Activated CD4-positive, alpha-beta T cell treated with anti-CD3 and anti-CD28 coated beads for 36 hours (primary cell): Measurements from ENCODE around the gene COMT. TPM values are rescaled to one million over a fixed set of nuclear protein-coding genes. Genes with fewer than 3 reads are reported as not detected.

Experiments
- ATAC-seq: fragments of 200-7000 bp; cut with Tn5 transposase; one replicate; pipeline ENCODE4 v1.10.0; 2021; ENCODE audit warnings: mild to moderate bottlenecking, moderate library complexity
- CTCF ChIA-PET: fragments of 350-600 bp; sonication (Branson Sonifier 250); formaldehyde crosslinking; loops from one replicate; lab custom pipeline; 2021; ENCODE audit warnings: antibody characterized with exemption; lab: Charles Lee
- POLR2A ChIA-PET: fragments of 350-600 bp; sonication (Branson Sonifier 250); formaldehyde crosslinking; loops from one replicate; lab custom pipeline; 2021; ENCODE audit warnings: antibody characterized with exemption, inconsistent platforms; lab: Charles Lee
- DNase-seq: peaks from one replicate; pipeline ENCODE4 v3.0.0-alpha.2; 2020
- H3K27ac Mint-ChIP-seq: one replicate; pipeline ENCODE4 v1.8.0; 2021; ENCODE audit warnings: mixed read lengths
- H3K27me3 Mint-ChIP-seq: one replicate; pipeline ENCODE4 v1.8.0; 2021; ENCODE audit warnings: mixed read lengths
- H3K36me3 Mint-ChIP-seq: one replicate; pipeline ENCODE4 v1.8.0; 2021; ENCODE audit warnings: low read depth, mixed read lengths
- H3K4me1 Mint-ChIP-seq: one replicate; pipeline ENCODE4 v1.8.0; 2021; ENCODE audit warnings: mixed read lengths
- H3K4me3 Mint-ChIP-seq: one replicate; pipeline ENCODE4 v1.8.0; 2021; ENCODE audit warnings: mild to moderate bottlenecking, moderate library complexity, mixed read lengths
- H3K9me3 Mint-ChIP-seq: one replicate; pipeline ENCODE4 v1.8.0; 2021; ENCODE audit warnings: low read depth, mixed read lengths
- intact Hi-C, 2 experiments: fragments of 100-400 bp; cut with DNase I in 1 of 2; cut with micrococcal nuclease in 1 of 2; formaldehyde crosslinking; loops; one replicate each; pipeline versions ENCODE4 v1.14.2 to v1.15.1; 2022 to 2024; cut with DNase I, micrococcal nuclease
- total RNA-seq, 2 experiments: library from RNA; stranded (reverse); gene quantifications; one replicate each; pipeline ENCODE4 v1.2.3, GENCODE V29; 2021

The COMT gene
- total RNA-seq = 10 to 100 TPM; 63.5 to 78.5 TPM

DNA sequence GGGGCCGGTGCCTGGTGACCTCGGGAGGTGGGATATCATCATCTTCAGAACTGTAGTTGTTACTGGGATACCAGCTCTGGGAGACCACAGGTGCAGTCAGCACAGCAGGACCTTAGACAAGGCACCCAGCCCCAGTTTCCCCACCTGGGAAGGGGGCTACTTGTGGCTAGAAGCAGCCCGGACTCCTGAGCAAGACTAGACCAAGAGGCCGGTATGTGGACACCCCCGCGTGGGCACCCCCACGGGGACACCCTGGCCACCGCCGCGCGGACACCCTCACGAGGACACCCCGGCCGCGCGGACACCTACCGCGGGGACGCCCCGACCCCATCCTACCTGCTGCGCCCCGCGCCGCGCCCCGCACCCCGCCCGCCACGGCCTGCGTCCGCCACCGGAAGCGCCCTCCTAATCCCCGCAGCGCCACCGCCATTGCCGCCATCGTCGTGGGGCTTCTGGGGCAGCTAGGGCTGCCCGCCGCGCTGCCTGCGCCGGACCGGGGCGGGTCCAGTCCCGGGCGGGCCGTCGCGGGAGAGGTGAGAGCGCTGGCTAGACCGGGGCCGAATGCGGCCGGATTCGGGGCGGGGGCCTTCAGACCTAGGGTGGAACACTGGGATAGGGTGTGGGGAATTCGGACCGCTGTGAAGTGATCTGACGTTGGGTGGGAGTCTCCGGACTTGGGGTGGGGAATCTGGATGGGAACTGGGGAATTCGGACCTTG is at the start of gene COMT, which contains the start of gene TXNRD2:
Gene COMT, plus strand, starts transcription at position 408 of the 718 bp plus-strand sequence. CDS start 20,755 bp downstream, outside the sequence.
Gene TXNRD2, minus strand, starts transcription at position 454 of the 718 bp plus-strand sequence. Its CDS starts 15 bp downstream, at position 439.
- peaks cover 33% of the 10 kb centered on the region for H3K36me3 Mint-ChIP-seq
- intact Hi-C loops = loop anchor here (1.0 to 5.0 kb wide), 6 partner anchors 49 to 764 kb away; partner anchors contain the start of genes GNB1L (in 1 of the 2), RTL10 (in 1 of the 2), SLC25A1 (in 1 of the 2) and TANGO2 (in 1 of the 2)
- peak within 1 kb of the TSS; percentile 98 for H3K4me3 Mint-ChIP-seq
- DNase-seq = peak; percentile 83
- peak within 1 kb of the TSS; percentile 98 for H3K27ac Mint-ChIP-seq
- peaks cover 6% of the 10 kb centered on the region for H3K9me3 Mint-ChIP-seq
- no peaks in the 10 kb centered on the region for H3K27me3 Mint-ChIP-seq
- H3K4me1 Mint-ChIP-seq = peaks cover 27% of the 10 kb centered on the region
- CTCF ChIA-PET = interaction anchor here (2.8 kb wide), 1 partner anchor 13 kb away, joined by 9 read pairs; no protein-coding TSS in a partner anchor
- ATAC-seq = peak; percentile 85
- POLR2A ChIA-PET = no interaction called here

DNA sequence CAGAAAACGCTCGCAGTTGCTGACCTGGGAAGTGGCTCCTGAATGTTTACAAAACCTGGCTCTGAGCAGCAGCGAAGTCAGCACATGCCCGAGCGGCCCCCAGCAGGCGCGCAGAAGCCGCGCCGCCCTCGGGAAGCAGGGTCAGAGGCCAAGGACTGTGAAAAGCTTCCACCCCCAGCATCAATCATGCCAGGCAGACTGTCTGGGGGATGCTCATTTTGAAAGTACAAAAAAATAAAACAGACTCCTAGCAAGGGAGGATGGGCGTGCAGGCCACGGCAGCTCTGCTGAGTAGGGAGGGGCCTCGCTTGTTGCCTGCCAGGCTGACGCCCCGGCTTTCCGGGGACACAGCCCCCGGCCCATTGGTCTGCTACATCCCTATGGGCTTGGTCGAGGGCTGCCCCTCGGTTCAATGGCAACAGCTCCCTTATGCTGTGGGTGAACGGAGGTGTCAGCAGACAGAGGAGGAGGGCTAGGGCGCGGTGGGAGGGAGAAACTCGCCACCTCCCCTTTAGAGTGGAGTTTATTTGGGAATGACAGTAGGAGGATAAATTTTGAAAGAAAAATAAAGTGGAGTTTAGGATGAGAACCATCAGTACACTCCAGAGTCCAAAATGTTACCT is 49.2 kb upstream of the COMT start:
- Mint-ChIP-seq H3K27me3 (no peaks in the 10 kb centered on the region), H3K36me3 (peaks cover 2% of the 10 kb centered on the region), H3K9me3 (no peaks in the 10 kb centered on the region), H3K27ac (peak overlapping the region; percentile 95), H3K4me3 (peak overlapping the region; percentile 72), H3K4me1 (peaks cover 86% of the 10 kb centered on the region)
- intact Hi-C loops = loop anchor here in 1 of 2 experiments (1.0 to 5.0 kb wide), 7 partner anchors 48 to 615 kb away; partner anchors contain the start of genes CLTCL1, COMT, MED15 and RANBP1
- peak; percentile 76 for ATAC-seq
- peak; percentile 84 for DNase-seq
- POLR2A ChIA-PET = interaction anchor here (1.3 kb wide), 1 partner anchor 37 kb away, joined by 10 read pairs; no protein-coding TSS in a partner anchor
- CTCF ChIA-PET = interaction anchor here (0.6 to 1.7 kb wide), 6 partner anchors 8 to 214 kb away, joined by 3 to 6 read pairs (median 4); partner anchors contain the start of genes GNB1L and RTL10

DNA sequence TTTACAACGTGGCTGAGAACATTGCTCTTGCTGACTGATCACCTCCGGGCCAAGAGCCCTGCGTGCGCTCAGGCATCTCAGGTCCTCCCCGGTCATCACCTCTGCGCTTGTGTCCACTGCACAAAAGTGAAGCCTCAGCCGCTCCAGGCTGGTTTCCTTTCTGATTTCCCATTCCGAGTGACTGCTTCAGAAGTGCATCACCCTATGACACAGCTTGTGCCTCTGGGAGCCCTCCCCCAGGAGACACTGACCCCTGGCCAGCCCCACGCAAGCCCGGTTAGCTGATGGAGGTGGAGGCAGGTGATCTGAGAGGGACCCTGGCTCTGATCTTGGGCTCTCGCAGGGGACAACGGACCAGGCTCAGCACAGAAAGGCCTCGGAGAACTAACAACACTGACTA is 48.6 kb upstream of the COMT start:
- peaks cover 2% of the 10 kb centered on the region for H3K36me3 Mint-ChIP-seq
- POLR2A ChIA-PET = interaction anchor here (1.3 kb wide), 1 partner anchor 37 kb away, joined by 10 read pairs; no protein-coding TSS in a partner anchor
- no peaks in the 10 kb centered on the region for H3K9me3 Mint-ChIP-seq
- peaks cover 82% of the 10 kb centered on the region for H3K4me1 Mint-ChIP-seq
- peak overlapping the region; percentile 75 for H3K27ac Mint-ChIP-seq
- intact Hi-C loops = loop anchor here in 1 of 2 experiments (1.0 to 5.0 kb wide), 7 partner anchors 48 to 614 kb away; partner anchors contain the start of genes CLTCL1, COMT, MED15 and RANBP1
- H3K4me3 Mint-ChIP-seq = no peak overlapping the region
- CTCF ChIA-PET = interaction anchor here (1.1 to 2.0 kb wide), 3 partner anchors 37 to 214 kb away, joined by 5 to 6 read pairs (median 5); no protein-coding TSS in a partner anchor
- ATAC-seq (no peak), DNase-seq (no peak)
- no peaks in the 10 kb centered on the region for H3K27me3 Mint-ChIP-seq

DNA sequence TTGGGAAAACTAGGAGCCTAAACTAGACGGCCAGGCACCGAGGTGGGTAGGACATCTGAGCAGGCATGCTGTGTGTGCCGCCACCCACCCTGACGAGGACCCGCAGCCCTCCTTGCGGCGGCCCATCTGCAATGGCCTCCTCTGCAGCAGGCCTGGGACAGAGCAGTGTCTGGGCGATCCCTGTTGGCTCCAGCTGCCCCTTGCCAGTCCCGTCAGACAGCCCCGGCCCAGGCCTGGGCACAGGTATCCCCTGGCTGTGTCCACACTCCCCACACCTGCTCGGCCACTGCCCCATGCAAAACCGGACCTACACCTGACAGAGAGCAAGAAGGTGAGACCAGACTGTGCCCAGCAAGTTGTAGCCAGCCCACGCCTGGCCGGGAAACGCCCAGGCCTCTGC is 48.2 kb upstream of the COMT start:
- H3K4me1 Mint-ChIP-seq = peaks cover 78% of the 10 kb centered on the region
- ATAC-seq (no peak), DNase-seq (no peak)
- ChIA-PET POLR2A (no interaction called here), CTCF (interaction anchor here (2.0 kb wide), 1 partner anchor 37 kb away, joined by 6 read pairs; no protein-coding TSS in a partner anchor)
- H3K4me3 Mint-ChIP-seq = no peak overlapping the region
- H3K27ac Mint-ChIP-seq = peak overlapping the region; percentile 75
- H3K36me3 Mint-ChIP-seq = peaks cover 2% of the 10 kb centered on the region
- intact Hi-C loops = loop anchor here in 1 of 2 experiments (2.0 to 5.0 kb wide), 5 partner anchors 47 to 614 kb away; partner anchors contain the start of genes CLTCL1, COMT, MED15 and RANBP1
- no peaks in the 10 kb centered on the region for H3K9me3 Mint-ChIP-seq
- no peaks in the 10 kb centered on the region for H3K27me3 Mint-ChIP-seq

DNA sequence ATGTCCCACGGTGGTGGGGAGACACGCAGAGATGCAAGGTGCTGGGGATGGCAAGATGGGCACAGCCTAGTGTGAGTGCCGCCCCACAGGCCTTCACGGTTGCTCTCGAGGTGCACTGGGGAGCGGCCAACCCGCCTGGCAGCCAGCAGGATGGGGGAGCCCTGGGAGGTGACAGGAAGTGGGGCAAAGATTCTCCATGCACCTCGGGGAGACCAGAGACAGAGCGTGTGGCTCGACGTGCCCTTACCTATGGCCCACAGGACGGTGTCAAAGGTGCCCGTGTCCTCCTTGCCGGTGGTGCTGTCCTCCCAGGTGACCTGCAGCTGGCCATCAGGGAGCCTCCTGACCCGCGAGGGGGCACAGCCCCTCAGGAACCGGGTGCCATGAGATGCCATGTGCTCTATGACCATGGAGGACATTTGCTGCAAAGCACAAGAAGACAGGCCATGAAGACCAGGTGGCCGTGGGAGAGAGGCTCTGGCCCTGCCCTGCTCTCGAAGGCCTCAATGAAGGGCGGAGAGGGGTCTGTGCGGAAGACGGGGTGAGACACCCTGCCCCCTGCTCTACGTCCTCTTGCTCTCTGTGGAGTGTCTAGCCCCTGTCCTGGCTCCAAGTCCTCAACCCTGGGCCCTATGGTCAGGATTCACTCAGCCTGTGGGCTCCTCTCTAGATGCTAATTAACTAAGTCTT is 46.3 kb upstream of the COMT start:
- Mint-ChIP-seq H3K27ac (no peak overlapping the region), H3K4me1 (peaks cover 70% of the 10 kb centered on the region), H3K9me3 (no peaks in the 10 kb centered on the region), H3K36me3 (peaks cover 2% of the 10 kb centered on the region), H3K27me3 (no peaks in the 10 kb centered on the region), H3K4me3 (no peak overlapping the region)
- ATAC-seq (no peak), DNase-seq (no peak)
- intact Hi-C loops = no loop called here
- ChIA-PET POLR2A (no interaction called here), CTCF (interaction anchor here (2.0 kb wide), 1 partner anchor 15 kb away, joined by 9 read pairs; no protein-coding TSS in a partner anchor)

DNA sequence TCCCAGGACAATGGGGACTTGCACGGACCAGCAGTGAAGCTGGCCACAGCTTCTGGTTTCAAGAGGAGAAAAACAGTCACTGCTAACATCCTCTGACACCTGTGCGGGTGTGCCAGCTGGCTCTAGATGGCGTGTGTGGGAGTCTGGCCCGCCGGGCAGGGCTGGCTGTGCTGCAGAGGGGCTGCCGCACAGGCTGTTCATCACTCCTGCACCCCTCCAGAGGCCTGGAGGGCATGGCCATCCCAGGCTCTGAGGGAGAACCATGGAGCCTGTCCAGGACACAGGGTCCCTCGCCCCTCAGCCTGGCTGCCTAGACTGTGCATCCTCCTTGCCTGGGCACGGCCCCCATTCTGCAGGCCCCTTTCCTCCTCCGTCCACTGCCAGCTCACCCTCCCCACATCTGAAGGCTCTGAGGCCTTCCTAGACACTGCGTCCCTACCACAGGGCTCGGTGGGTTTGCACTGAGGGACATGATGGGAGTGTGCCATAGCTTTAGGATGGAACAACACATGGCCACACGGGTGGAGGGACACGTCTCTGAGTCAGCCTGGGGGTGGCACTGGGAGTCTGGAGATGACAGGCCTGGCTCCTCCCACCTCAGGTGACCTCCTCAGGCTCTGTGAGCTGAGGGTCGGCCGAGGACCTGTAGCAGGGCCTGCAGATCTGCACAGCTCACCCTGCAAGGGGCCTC is 44.8 kb upstream of the COMT start:
- CTCF ChIA-PET = interaction anchor here (0.7 to 2.2 kb wide), 4 partner anchors 14 to 219 kb away, joined by 3 to 11 read pairs (median 6); no protein-coding TSS in a partner anchor
- DNase-seq (peak; percentile 66), ATAC-seq (peak; percentile 21)
- intact Hi-C loops = no loop called here
- no peak overlapping the region for H3K4me3 Mint-ChIP-seq
- H3K27me3 Mint-ChIP-seq = no peaks in the 10 kb centered on the region
- peaks cover 2% of the 10 kb centered on the region for H3K36me3 Mint-ChIP-seq
- no peak overlapping the region for H3K27ac Mint-ChIP-seq
- POLR2A ChIA-PET = interaction anchor here (0.7 to 1.3 kb wide), 2 partner anchors 41 to 43 kb away, joined by 3 to 4 read pairs; no protein-coding TSS in a partner anchor
- H3K9me3 Mint-ChIP-seq = no peaks in the 10 kb centered on the region
- peaks cover 55% of the 10 kb centered on the region for H3K4me1 Mint-ChIP-seq

DNA sequence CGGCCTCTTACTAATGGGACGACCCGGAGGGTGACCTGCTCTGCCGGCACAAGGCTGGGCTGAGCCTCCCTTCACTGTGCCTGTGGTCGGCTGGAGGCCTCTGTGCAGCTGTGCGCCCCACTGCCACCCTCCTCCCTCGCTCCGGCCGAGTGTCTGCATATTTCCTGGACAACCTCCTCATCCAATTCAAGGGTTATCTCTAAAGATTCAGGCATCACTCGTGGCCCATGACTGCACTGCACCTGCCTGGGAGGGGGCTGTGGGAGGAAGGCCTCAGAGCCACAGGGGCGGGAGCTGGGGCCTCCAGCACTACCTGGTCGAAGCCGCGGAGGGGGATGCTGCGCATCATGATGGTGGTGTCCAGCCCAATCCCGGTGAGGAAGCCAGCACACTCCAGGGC is 43.8 kb upstream of the COMT start:
- ChIA-PET CTCF (interaction anchor here (1.2 to 2.2 kb wide), 4 partner anchors 10 to 167 kb away, joined by 3 to 11 read pairs (median 8); no protein-coding TSS in a partner anchor), POLR2A (no interaction called here)
- ATAC-seq = no peak
- Mint-ChIP-seq H3K36me3 (peaks cover 2% of the 10 kb centered on the region), H3K9me3 (no peaks in the 10 kb centered on the region), H3K27ac (no peak overlapping the region), H3K4me1 (peaks cover 46% of the 10 kb centered on the region), H3K4me3 (no peak overlapping the region), H3K27me3 (no peaks in the 10 kb centered on the region)
- DNase-seq = no peak
- intact Hi-C loops = no loop called here

DNA sequence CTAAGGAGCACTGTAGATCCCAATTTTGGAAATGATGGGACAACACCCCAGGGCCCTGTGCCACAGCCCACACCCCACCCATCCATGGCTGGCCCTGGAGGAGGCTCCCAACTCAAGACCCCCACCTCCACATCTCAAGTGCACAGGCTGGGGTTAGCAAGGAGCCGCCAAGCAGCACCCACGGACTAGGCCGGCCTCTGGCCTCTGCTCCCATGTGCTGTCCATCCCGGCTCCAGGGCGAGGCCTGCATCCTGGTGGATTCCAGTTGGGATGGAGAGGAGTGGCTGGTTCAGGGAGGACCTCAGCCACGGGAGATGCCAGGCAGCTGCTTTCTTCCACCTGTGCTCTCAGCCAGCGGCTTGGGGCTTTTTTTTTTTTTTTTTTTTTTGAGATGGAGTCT is 43.4 kb upstream of the COMT start:
- no peak for DNase-seq
- Mint-ChIP-seq H3K9me3 (no peaks in the 10 kb centered on the region), H3K27ac (no peak overlapping the region), H3K4me1 (peaks cover 42% of the 10 kb centered on the region), H3K4me3 (no peak overlapping the region), H3K27me3 (no peaks in the 10 kb centered on the region), H3K36me3 (peaks cover 2% of the 10 kb centered on the region)
- ATAC-seq = no peak
- ChIA-PET POLR2A (no interaction called here), CTCF (interaction anchor here (0.7 to 2.2 kb wide), 5 partner anchors 11 to 167 kb away, joined by 3 to 11 read pairs (median 3); no protein-coding TSS in a partner anchor)
- intact Hi-C loops = no loop called here

DNA sequence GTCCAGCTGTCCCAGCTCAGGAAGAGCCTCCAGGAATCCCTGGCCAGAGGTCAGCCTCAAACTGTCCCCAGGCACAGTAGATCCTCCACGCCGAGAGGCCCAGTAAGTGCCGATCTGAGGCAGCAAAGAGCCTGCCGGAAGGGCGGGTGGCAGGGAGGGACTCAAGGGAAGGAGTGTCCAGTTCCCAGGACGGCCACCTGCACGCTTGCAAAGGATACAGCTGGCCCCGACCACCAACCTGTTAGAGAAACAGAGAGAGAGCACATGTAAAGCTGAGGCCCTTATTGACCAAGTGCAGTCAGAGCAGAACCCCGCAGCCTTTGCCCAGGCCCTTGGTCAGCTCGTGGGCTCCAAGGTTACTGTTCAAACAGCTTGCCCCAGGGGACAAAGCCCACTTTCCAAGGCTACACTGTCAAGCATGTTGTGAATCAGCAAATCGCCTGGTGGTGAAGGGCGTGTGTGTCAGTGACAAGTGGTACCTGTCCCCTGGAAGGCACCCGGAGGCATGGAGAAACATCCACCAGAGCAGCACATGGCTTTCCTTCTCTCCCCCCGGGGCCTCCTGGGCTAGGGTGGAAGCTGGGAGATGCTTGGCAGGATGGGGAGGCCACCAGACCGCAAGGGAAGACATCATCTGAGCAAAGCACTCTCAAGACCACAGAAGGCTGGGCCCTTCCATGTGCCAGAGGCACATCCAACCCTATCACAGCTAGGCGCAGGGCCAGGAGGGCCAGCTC is 42.6 kb upstream of the COMT start:
- no peaks in the 10 kb centered on the region for H3K9me3 Mint-ChIP-seq
- H3K27ac Mint-ChIP-seq = no peak overlapping the region
- H3K4me3 Mint-ChIP-seq = no peak overlapping the region
- ChIA-PET POLR2A (no interaction called here), CTCF (interaction anchor here (0.7 to 1.7 kb wide), 4 partner anchors 11 to 54 kb away, joined by 3 to 8 read pairs (median 3); no protein-coding TSS in a partner anchor)
- peaks cover 2% of the 10 kb centered on the region for H3K36me3 Mint-ChIP-seq
- intact Hi-C loops = no loop called here
- DNase-seq (no peak), ATAC-seq (no peak)
- no peaks in the 10 kb centered on the region for H3K27me3 Mint-ChIP-seq
- peaks cover 33% of the 10 kb centered on the region for H3K4me1 Mint-ChIP-seq
